ENCODE results near the gene MCC.

- TF ChIP-seq CTCF (IDR thresholded peaks at IDR 0.05 in 4 of 5, conservative IDR thresholded peaks at IDR 0.05 in 1 of 5) (no peak), POLR2A (IDR thresholded peaks at IDR 0.05) (no peak)
Measured at GRCh38 chr5:113038714-113039113, 449.5 kb downstream of the MCC start.
